ENCODE measurements around the gene MBD3.
"Not testable (repeated sequence)": the region's sequence is repeated elsewhere in the genome, so short reads cannot be mapped to it uniquely, and the experiment has no call there.

MBD3 gene, protein sequence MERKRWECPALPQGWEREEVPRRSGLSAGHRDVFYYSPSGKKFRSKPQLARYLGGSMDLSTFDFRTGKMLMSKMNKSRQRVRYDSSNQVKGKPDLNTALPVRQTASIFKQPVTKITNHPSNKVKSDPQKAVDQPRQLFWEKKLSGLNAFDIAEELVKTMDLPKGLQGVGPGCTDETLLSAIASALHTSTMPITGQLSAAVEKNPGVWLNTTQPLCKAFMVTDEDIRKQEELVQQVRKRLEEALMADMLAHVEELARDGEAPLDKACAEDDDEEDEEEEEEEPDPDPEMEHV

DNA sequence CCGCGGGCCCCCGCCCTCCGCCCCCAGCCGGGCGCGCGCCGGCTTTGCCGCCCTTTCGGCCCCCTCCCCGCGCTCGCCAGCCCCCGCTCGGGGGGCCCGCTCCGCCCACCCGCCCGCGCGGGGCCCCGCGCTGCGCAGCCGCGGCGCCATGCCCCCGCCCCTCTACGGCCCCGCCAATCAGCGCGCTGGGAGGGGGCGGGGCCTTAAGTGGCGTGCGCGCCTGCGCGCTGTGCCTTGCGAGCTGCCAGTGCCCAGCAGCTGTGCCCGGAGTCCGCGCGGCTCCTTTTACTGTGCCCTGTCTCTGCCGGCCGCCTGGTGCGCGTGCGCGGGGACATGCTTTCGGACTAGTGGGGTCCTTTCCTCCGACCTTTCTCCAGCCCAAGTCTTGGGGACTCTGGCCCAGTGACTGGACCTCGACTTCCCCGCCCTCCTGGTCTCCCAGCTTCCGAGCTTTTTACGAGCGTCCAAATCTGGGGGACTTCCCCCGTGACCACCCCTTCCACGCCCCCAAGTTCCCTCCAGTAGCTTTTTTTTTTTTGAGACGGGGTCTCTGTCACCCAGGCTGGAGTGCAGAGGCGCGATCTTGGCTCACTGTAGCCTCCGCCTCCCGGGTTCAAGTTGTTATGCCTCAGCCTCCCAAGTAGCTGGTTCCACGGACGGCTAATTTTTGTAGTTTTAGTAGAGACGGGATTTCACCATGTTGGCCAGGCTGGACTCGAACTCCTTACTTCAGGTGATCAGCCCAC is at the start of gene MBD3:
TSS of gene MBD3 (minus strand) at position 111 of the 746 bp plus-strand sequence. CDS start 234 bp downstream, outside the sequence.
- Mint-ChIP-seq H3K4me3 (peak within 1 kb of the TSS; percentile 85), H3K9me3 (no peaks in the 10 kb centered on the region), H3K4me1 (peaks cover 11% of the 10 kb centered on the region), H3K27ac (ENCODE audit: low read depth) (peak within 1 kb of the TSS; percentile 87), H3K27me3 (no peaks in the 10 kb centered on the region), H3K36me3 (ENCODE audit: insufficient read depth) (peaks cover 20% of the 10 kb centered on the region)
- peak; percentile 74 for ATAC-seq (replicated peaks; ENCODE audit: extremely low read depth, poor library complexity, severe bottlenecking)
- peak; percentile 72 to 76 for DNase-seq (ENCODE audit: low spot score in 2 of 2)

DNA sequence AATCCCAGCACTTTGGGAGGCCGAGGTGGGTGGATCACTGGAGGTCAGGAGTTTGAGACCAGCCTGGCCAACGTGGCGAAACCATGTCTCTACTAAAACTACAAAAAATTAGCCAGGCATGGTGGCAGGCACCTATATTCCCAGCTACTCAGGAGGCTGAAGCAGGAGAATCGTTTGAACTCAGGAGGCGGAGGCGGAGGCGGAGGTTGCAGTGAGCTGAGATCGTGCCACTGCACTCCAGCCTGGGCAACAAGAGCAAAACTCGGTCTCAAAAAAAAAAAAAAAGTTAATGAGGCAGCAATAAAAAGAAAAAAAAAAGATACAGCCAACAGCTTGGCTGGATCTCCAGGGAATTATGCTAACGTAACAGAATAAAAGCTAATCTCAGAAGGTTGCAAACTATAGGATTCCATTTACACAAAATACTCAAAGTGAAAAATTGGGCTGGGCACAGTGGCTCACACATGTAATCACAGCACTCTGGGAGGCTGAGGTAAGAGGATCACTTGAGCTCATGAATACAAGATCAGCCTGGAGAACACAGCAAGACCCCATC is 48.3 kb upstream of the MBD3 start:
- not testable (repeated sequence) for H3K4me3 Mint-ChIP-seq; H3K4me1 Mint-ChIP-seq; H3K27me3 Mint-ChIP-seq; H3K9me3 Mint-ChIP-seq; ATAC-seq (replicated peaks; ENCODE audit: extremely low read depth, poor library complexity, severe bottlenecking); H3K27ac Mint-ChIP-seq (ENCODE audit: low read depth); DNase-seq (ENCODE audit: low spot score in 2 of 2)
- peaks cover 25% of the 10 kb centered on the region for H3K36me3 Mint-ChIP-seq (ENCODE audit: insufficient read depth)

DNA sequence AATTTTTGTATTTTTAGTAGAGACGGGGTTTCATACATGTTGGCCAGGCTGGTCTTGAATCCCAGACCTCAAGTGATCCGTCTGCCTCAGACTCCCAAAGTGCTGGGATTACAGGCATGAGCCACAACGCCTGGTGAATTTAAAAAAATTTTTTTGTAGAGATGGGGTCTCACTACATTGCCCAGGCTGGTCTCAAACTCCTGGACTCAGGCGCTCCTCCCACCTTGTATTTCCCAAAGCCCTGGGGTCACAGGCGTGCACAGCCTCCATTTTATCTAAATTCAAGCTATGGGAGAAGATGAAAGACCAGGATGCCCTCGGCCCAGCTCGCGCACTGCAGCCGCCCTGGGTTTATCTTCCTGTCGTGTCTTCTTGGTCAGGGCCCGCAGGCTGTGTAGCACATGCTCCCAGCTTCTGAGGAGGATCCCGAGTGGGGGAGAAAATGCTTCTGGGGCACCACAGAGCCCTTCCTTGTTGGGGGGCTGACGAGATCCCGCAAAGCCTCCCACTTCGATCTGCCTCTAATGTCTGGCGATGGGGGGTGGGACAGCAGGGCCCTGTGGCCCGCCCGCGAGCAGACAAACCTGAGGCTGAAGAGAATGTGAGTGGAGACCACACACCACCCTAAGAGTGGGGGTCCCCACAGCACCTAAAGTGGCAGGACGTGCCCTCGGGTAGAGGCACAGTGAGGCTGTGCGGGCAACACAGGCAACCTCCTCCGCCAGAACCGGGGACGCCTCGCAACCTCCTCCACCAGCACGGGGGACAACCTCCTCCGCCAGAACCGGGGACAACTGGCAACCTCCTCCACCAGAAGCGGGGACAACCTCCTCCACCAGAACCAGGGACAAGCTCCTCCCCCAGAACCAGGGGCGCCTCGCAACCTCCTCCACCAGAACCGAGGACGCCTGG is 43.9 kb upstream of the MBD3 start:
- H3K9me3 Mint-ChIP-seq = no peaks in the 10 kb centered on the region
- ATAC-seq (replicated peaks; ENCODE audit: extremely low read depth, poor library complexity, severe bottlenecking) (no peak), DNase-seq (ENCODE audit: low spot score in 2 of 2) (no peak)
- H3K27ac Mint-ChIP-seq (ENCODE audit: low read depth) = no peak overlapping the region
- peaks cover 9% of the 10 kb centered on the region for H3K4me1 Mint-ChIP-seq
- H3K27me3 Mint-ChIP-seq = no peaks in the 10 kb centered on the region
- H3K36me3 Mint-ChIP-seq (ENCODE audit: insufficient read depth) = peaks cover 13% of the 10 kb centered on the region
- H3K4me3 Mint-ChIP-seq = no peak overlapping the region

DNA sequence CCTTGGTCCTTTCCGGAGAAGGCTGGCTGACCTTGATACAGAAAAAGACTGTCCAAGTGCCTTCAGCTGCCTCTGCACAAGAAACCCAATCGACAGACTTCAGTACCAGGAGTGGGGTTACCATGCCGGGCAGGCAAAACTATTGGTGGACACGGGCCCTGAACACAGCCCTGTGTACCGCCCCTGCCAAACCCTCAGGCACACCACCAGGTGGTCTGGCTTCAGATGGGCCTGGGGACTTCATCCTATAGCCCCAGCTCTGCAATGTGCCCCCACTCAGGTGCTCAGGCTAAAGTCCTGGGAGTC is 42.2 kb upstream of the MBD3 start:
- Mint-ChIP-seq H3K9me3 (no peaks in the 10 kb centered on the region), H3K27me3 (no peaks in the 10 kb centered on the region), H3K27ac (ENCODE audit: low read depth) (no peak overlapping the region), H3K4me3 (no peak overlapping the region), H3K4me1 (peaks cover 9% of the 10 kb centered on the region), H3K36me3 (ENCODE audit: insufficient read depth) (peaks cover 7% of the 10 kb centered on the region)
- ATAC-seq (replicated peaks; ENCODE audit: extremely low read depth, poor library complexity, severe bottlenecking) (no peak), DNase-seq (ENCODE audit: low spot score in 2 of 2) (no peak)

DNA sequence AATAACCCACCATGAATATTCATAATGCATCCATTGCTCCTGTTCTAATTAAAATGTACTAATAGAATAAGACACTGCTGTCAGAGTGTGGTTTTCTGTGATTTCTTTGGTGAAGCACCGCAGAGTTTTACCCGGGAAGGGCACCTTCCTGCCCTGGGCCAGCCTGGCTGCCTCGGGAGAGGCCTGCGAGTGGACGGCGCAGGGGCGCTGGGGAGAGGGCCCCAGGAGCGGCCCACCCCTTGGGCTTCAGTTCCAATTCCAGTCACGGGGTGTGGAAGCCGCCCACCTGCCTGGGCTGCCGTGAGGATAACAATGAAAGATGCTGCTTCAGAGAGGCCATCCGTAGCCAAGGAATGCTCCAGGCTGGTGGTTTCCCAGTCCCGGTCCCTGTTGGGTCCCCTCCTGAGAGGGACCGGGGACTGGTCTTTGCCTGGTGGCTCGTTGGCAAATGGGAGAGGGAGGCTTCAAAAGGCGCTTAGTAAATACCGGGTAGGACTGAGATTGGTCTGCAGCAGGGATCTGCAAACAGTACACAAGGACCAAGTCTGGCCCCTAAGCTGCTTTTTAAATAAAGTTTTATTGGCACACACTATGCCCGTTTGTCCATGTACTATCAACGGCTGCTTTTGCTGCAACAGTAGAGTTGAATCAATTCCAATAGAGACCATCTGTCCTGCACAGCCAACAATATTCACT is 41.7 kb upstream of the MBD3 start:
- peaks cover 6% of the 10 kb centered on the region for H3K36me3 Mint-ChIP-seq (ENCODE audit: insufficient read depth)
- H3K9me3 Mint-ChIP-seq = no peaks in the 10 kb centered on the region
- ATAC-seq (replicated peaks; ENCODE audit: extremely low read depth, poor library complexity, severe bottlenecking) (no peak), DNase-seq (ENCODE audit: low spot score in 2 of 2) (no peak)
- H3K4me1 Mint-ChIP-seq = peaks cover 9% of the 10 kb centered on the region
- H3K27me3 Mint-ChIP-seq = no peaks in the 10 kb centered on the region
- H3K27ac Mint-ChIP-seq (ENCODE audit: low read depth) = peak overlapping the region; percentile 35
- H3K4me3 Mint-ChIP-seq = no peak overlapping the region

DNA sequence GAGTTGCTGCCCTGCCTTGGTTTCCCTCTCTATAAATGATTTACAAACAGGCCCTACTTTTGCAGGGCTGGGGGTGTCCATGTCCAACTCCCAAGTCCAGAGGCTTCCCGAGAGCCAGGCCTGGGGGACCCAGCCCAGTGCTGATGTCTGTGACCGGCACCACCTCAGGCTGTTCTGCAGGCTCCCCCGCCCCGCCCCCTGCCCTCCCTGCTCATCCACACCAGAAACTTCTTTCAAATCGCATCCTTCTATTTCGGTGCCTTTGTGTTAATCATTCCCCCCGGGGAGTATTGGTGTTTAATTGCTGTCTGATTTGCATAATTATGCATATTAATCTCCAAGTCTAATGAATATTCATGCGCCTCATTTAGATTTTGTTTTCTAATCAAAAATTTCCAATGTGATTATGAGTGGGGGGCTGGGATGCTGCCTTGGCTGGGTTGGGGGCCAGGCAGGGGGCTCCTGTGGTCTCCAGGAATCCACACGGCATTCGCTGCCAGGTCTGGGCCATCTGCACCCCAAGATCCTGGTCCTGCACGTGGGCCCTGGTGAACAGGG is 40.7 kb upstream of the MBD3 start:
- Mint-ChIP-seq H3K27ac (ENCODE audit: low read depth) (peak overlapping the region; percentile 35), H3K4me3 (no peak overlapping the region), H3K4me1 (peaks cover 9% of the 10 kb centered on the region), H3K27me3 (no peaks in the 10 kb centered on the region), H3K36me3 (ENCODE audit: insufficient read depth) (peaks cover 5% of the 10 kb centered on the region), H3K9me3 (no peaks in the 10 kb centered on the region)
- DNase-seq (ENCODE audit: low spot score in 2 of 2) (no peak), ATAC-seq (replicated peaks; ENCODE audit: extremely low read depth, poor library complexity, severe bottlenecking) (no peak)

DNA sequence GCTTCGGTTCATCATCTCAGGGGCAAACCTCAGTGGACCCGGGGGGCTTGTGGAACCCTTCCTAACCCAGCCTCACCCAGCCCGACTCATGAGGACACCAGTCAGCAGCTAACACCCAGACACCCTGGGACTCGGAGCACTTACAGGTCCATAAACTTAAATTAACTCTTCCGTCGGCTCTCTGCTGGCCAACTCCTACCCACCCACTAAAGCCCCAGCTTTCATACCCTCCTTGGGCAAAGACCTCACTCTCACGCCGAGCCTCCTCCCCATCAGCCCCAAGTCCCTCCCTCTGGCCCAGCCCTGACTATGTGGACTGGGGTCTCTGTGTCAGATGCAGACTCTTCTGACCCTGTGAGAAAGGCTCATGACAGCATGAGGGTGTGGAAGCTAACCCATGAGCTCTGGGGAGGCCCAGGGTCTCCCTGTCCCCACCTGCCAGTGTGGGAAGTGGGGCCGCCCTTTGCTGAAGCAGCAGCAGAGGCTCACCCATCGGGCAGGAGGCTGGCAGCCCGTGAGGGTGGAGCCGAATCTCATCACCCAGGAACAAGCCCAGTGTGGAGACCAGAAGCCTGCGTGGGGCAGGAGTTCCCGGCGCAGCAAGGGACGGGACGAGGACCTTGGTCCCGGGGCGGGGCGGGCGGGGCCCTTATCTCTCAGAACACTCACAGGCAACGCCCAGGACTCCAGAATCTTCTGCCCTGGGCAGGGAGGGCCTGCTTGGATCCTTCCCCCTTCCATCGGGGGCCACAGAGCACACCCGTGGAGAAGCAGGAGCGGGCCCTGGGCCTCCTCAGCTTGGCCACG is 40.0 kb upstream of the MBD3 start:
- H3K4me3 Mint-ChIP-seq = no peak overlapping the region
- no peaks in the 10 kb centered on the region for H3K9me3 Mint-ChIP-seq
- H3K27me3 Mint-ChIP-seq = no peaks in the 10 kb centered on the region
- ATAC-seq (replicated peaks; ENCODE audit: extremely low read depth, poor library complexity, severe bottlenecking) (no peak), DNase-seq (ENCODE audit: low spot score in 2 of 2) (no peak)
- peaks cover 9% of the 10 kb centered on the region for H3K4me1 Mint-ChIP-seq
- peaks cover 5% of the 10 kb centered on the region for H3K36me3 Mint-ChIP-seq (ENCODE audit: insufficient read depth)
- no peak overlapping the region for H3K27ac Mint-ChIP-seq (ENCODE audit: low read depth)

DNA sequence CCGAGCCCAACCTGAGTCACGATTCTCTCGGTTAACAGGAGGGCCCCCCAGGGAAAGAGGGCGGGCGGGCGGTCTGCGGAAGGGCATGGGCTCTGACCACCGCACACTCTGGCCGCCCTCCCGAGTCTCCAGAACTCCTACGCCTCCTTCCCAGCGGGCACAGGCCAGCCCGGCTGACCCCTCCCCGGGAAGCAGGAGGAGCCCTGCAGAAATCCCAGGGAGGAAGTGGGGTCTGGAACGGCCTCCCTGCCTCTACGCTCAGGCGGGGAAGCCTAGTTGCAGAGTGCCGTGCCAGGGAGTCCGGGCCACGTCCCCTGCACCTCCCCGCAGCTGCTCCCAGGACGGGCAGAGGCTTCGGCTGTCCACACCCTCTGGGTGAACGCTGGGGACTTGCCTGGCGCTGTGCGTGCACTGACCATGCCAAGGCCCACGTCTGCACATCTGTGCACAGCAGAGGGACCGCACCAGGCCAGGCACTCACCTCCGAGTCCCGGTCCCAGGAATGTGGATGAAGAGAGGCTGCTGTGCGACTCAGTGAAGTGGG is 39.0 kb upstream of the MBD3 start:
- no peaks in the 10 kb centered on the region for H3K9me3 Mint-ChIP-seq
- no peak for ATAC-seq (replicated peaks; ENCODE audit: extremely low read depth, poor library complexity, severe bottlenecking)
- no peak overlapping the region for H3K27ac Mint-ChIP-seq (ENCODE audit: low read depth)
- DNase-seq (ENCODE audit: low spot score in 2 of 2) = no peak
- H3K4me1 Mint-ChIP-seq = peaks cover 9% of the 10 kb centered on the region
- H3K36me3 Mint-ChIP-seq (ENCODE audit: insufficient read depth) = peaks cover 5% of the 10 kb centered on the region
- no peak overlapping the region for H3K4me3 Mint-ChIP-seq
- no peaks in the 10 kb centered on the region for H3K27me3 Mint-ChIP-seq

DNA sequence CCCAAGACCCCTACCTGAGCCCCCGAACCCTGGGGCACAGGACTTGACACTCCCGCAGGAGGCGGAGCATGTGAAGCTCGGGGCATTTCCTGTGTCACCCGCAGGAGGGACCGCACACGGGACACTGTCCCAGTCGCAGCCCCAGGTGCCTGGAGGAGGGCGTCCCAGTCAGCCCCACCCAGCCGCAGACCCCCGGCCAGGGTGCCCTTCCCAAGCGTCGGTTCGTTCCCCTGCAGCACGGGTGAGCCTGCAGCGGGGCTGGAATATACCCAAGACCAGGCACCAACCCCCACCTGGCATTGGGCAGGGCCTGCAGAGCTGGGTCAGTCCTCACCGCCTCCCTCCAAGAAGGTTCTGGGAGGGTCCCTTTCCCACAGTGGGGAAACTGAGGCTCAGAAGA is 38.1 kb upstream of the MBD3 start:
- Mint-ChIP-seq H3K36me3 (ENCODE audit: insufficient read depth) (peaks cover 5% of the 10 kb centered on the region), H3K9me3 (no peaks in the 10 kb centered on the region)

DNA sequence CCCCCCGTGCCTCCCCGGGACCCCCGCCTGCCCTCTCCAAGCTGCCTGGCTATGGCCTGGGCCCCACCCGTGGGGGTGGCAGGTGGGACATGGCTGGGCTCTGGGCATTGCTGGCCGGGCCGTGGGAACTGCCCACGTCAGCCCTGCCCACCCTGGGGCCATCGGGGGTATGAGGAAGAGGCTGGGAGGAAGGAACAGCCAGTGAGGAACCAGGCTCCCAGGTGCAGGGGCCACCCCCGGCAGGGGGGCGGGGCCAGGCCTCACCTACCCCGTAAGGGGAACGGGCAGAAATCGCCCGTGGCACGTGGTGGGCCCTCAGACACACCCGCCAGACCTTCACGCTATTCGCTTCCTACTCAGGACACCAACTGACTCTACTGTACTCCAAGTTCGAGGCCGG is 37.3 kb upstream of the MBD3 start:
- Mint-ChIP-seq H3K27ac (ENCODE audit: low read depth) (no peak overlapping the region), H3K4me1 (peaks cover under 1% of the 10 kb centered on the region), H3K36me3 (ENCODE audit: insufficient read depth) (peaks cover 4% of the 10 kb centered on the region), H3K27me3 (no peaks in the 10 kb centered on the region), H3K9me3 (no peaks in the 10 kb centered on the region), H3K4me3 (no peak overlapping the region)
- ATAC-seq (replicated peaks; ENCODE audit: extremely low read depth, poor library complexity, severe bottlenecking) (no peak), DNase-seq (ENCODE audit: low spot score in 2 of 2) (no peak)

More for the DNA sequence above, 38.1 kb upstream of the MBD3 start:
- peaks cover 8% of the 10 kb centered on the region for H3K4me1 Mint-ChIP-seq
- ATAC-seq (replicated peaks; ENCODE audit: extremely low read depth, poor library complexity, severe bottlenecking) (no peak), DNase-seq (ENCODE audit: low spot score in 2 of 2) (no peak)
- no peaks in the 10 kb centered on the region for H3K27me3 Mint-ChIP-seq
- no peak overlapping the region for H3K27ac Mint-ChIP-seq (ENCODE audit: low read depth)
- H3K4me3 Mint-ChIP-seq = no peak overlapping the region

DNA sequence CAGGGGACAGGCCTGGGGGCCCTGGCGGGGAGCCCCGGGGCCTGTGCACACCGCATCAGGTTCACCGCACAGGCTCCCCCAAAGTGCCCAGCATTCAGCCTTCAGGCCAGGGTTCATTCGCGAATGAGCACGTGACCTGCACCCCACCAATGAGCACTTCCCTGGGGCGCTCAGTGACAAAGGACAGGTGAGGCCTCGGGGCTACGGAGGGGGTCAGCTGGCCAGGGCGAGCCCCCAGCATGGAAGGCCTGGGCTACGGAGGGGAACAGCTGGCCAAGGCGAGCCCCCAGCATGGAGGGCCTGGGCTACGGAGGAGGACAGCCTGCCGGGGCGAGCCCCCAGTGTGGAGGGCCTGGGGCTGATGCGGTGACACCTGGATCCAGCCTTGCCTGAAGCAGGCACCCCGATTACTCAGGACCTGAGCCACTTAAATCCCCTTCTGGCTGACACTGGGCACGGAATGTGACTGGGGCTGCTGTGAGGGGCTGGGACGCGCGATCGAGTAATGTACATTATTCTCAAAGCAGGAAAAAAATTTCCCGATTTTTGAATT is 36.7 kb upstream of the MBD3 start:
- DNase-seq (ENCODE audit: low spot score in 2 of 2) (no peak), ATAC-seq (replicated peaks; ENCODE audit: extremely low read depth, poor library complexity, severe bottlenecking) (no peak)
- Mint-ChIP-seq H3K4me1 (no peaks in the 10 kb centered on the region), H3K27me3 (no peaks in the 10 kb centered on the region), H3K4me3 (no peak overlapping the region), H3K36me3 (ENCODE audit: insufficient read depth) (peaks cover 6% of the 10 kb centered on the region), H3K27ac (ENCODE audit: low read depth) (no peak overlapping the region), H3K9me3 (no peaks in the 10 kb centered on the region)
